Kidney epithelial cell (primary cell): ENCODE measurements around the gene SOHLH1. TPM values are rescaled to one million over a fixed set of nuclear protein-coding genes. Genes with fewer than 3 reads are reported as not detected.

ENCODE experiments used
- DNase-seq: peaks from one replicate; pipeline ENCODE4 v3.0.0-alpha.2; 2010; ENCODE audit warnings: low read depth
- H3K27me3 ChIP-seq: 2 replicates; pipeline ENCODE4 v1.6.0; 2011; ENCODE audit warnings: low read length; ENCODE audit not compliant: control insufficient read depth, insufficient read depth
- H3K36me3 ChIP-seq: 2 replicates; pipeline ENCODE4 v1.5.1; 2011; ENCODE audit warnings: low read length; ENCODE audit not compliant: control insufficient read depth, insufficient read depth
- H3K4me3 ChIP-seq: 2 replicates; pipeline ENCODE4 v1.5.1; 2011; ENCODE audit warnings: low read depth, mild to moderate bottlenecking, control low read depth, low read length
- total RNA-seq: library from RNA; depleted of rRNA; stranded (reverse); fragments of >200 nt; gene quantifications from 2 replicates; pipeline ENCODE4 v1.2.3, GENCODE V29; 2015
- TF ChIP-seq, protein P1 (sequence below): IDR thresholded peaks from 2 replicates; pipeline ENCODE4 v1.5.1; 2011; ENCODE audit warnings: mild to moderate bottlenecking, moderate library complexity, low read length, control low read depth, inconsistent platforms; ENCODE audit not compliant: insufficient read depth, poor library complexity, severe bottlenecking

SOHLH1 gene, protein sequence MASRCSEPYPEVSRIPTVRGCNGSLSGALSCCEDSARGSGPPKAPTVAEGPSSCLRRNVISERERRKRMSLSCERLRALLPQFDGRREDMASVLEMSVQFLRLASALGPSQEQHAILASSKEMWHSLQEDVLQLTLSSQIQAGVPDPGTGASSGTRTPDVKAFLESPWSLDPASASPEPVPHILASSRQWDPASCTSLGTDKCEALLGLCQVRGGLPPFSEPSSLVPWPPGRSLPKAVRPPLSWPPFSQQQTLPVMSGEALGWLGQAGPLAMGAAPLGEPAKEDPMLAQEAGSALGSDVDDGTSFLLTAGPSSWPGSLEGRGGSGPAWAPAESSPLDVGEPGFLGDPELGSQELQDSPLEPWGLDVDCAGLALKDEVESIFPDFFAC
- not detected in 2 replicates for total RNA-seq

DNA sequence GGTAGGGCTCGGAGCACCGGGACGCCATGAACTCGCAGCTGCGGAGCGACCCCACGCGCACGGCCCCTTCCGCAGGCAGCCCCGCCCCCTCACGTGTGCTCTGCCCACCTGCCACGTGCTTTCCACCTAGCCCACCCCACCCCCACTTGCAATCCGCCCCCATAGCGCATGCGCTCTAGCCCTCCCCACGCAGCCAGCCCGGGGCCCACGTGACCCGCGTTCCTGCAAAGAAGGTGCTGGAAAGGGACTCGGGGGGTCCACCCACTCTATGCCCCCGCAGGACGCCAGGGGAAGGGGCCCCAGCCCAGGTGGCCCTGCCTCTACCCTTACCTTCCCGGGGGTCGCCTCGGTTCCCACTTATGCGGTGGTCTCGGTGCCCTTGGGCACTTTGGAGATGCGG lies at the start of gene SOHLH1:
SOHLH1 (minus strand) TSS at position 42 of the 400 bp plus-strand sequence; CDS start at position 28, 14 bp downstream.
- Histone ChIP-seq H3K36me3 (no peaks in the 10 kb centered on the region), H3K27me3 (peaks cover 36% of the 10 kb centered on the region), H3K4me3 (no peak within 1 kb of the TSS)
- TF ChIP-seq, protein P1, sequence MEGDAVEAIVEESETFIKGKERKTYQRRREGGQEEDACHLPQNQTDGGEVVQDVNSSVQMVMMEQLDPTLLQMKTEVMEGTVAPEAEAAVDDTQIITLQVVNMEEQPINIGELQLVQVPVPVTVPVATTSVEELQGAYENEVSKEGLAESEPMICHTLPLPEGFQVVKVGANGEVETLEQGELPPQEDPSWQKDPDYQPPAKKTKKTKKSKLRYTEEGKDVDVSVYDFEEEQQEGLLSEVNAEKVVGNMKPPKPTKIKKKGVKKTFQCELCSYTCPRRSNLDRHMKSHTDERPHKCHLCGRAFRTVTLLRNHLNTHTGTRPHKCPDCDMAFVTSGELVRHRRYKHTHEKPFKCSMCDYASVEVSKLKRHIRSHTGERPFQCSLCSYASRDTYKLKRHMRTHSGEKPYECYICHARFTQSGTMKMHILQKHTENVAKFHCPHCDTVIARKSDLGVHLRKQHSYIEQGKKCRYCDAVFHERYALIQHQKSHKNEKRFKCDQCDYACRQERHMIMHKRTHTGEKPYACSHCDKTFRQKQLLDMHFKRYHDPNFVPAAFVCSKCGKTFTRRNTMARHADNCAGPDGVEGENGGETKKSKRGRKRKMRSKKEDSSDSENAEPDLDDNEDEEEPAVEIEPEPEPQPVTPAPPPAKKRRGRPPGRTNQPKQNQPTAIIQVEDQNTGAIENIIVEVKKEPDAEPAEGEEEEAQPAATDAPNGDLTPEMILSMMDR, result no peak
- DNase-seq, result no peak

DNA sequence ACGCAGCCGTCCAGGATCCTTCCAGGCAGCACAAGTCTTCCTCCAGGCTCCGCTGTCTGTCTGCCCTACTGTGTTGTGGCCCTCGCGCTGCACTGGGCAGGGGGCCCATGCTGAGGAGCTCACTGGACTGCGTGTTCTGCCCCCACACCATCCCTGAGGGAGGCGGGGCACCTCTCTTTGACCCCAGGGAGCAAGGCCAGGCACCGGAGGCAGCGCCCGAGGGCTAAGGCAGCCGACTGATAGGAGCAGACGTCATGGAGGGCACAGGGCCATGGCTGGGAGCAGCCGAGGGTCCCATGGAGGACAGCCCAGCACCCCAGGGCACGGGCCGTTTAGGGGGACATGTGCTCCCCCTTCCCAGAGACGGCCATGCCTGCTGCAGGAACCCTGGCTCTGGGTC lies 49.4 kb upstream of the SOHLH1 start:
- TF ChIP-seq, protein P1, result no peak
- H3K27me3 ChIP-seq, result no peaks in the 10 kb centered on the region
- no peaks in the 10 kb centered on the region for H3K36me3 ChIP-seq
- H3K4me3 ChIP-seq, result no peak overlapping the region
- DNase-seq, result no peak

DNA sequence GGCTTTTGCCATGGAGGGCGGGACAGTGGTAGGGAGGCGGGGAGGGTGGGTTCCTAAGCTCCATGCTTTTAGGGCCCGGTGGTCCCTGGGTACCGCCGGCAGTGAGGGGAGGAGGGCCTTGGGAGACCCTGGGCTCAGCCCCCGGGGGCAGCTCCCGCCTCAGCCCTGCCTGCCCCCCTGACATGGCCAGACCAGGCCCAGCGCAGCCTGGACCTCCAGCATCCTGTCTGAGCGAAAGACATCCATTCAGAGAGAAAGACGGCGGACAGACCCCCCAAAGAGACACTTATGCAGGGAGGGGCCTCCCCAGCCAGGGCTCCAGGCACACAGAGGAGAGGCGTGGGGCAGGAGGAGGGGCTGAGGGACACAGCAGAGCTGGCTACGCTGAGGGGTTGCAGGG lies 48.0 kb upstream of the SOHLH1 start:
- TF ChIP-seq, protein P1, result no peak
- no peak overlapping the region for H3K4me3 ChIP-seq
- no peak for DNase-seq
- no peaks in the 10 kb centered on the region for H3K36me3 ChIP-seq
- no peaks in the 10 kb centered on the region for H3K27me3 ChIP-seq

DNA sequence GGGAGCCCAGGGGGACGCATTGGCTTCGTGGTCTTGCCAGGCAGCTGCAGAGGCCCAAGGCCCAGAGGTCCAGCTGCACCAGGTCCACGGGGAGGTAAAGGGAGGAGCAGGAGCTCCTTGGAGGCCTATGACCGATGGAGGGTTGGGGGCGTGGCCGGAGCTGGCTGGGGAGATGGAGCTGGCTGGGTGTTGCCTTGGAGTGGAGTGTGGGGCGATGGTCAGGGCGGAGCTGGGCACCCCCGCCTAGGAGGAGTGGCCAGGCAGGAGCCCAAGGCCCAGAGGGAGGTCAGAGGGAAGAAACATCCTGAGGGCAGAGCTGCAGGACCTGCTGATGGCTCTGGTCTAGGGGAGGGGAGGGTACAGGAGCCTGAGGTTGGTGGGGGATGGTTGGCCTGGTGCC lies 47.3 kb upstream of the SOHLH1 start:
- no peak for DNase-seq
- TF ChIP-seq, protein P1, result no peak
- Histone ChIP-seq H3K27me3 (peaks cover 2% of the 10 kb centered on the region), H3K36me3 (no peaks in the 10 kb centered on the region), H3K4me3 (no peak overlapping the region)

DNA sequence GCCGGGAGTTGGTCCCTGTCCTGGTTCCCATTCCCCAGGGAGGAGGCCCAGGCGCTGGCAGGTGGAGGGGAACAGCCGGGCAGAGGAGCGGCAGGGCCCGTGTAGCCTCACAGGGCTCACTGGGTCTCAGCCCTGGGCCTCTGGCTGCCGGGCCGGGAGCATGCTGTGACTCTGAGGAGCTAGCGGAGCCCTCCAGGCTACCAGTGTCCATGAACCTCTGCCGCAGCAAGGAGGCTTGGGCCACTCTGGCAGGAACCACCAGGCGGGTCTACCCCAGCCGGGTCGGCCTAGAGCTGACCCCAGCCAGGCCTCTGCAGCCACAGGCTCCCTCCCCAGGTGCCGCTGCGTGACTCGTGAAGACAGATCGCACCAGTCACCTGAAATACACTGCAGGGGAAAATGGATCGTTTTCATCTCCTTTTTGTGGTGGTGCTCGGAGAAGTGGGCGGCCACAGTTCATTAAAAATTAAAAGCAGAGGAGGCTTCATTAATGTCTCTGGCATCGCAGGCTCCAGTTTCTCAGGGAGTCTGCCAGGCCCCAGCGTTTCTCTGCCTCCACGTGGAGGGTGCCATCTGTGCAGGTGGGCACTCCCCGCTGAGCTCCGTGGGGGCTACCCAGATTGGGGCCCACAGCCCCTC lies 46.5 kb upstream of the SOHLH1 start:
- H3K36me3 ChIP-seq, result no peaks in the 10 kb centered on the region
- no peak for DNase-seq
- no peak overlapping the region for H3K4me3 ChIP-seq
- peaks cover 2% of the 10 kb centered on the region for H3K27me3 ChIP-seq
- TF ChIP-seq, protein P1, result no peak
